Keratinocyte (primary cell): ENCODE data around the gene CBX3. TPM values are rescaled to one million over a fixed set of nuclear protein-coding genes. Genes with fewer than 3 reads are reported as not detected.

Experiments used
- DNase-seq: peaks from one replicate; pipeline ENCODE4 v3.0.0-alpha.2; 2011; ENCODE audit warnings: low read depth, missing footprints, low spot score
- FAIRE-seq: peaks from 2 replicates; lab custom pipeline; 2011; peaks lifted over from hg19 to GRCh38; lab: Jason Lieb, UNC
- H2AFZ ChIP-seq: 2 replicates; pipeline ENCODE4 v1.6.0; 2012; ENCODE audit warnings: low read length, control low read depth, inconsistent platforms; ENCODE audit not compliant: control insufficient read depth
- H3K27ac ChIP-seq: 2 replicates; pipeline ENCODE4 v1.5.1; 2011; ENCODE audit warnings: low read length; ENCODE audit not compliant: control insufficient read depth, insufficient read depth
- H3K27me3 ChIP-seq: 3 replicates; pipeline ENCODE4 v1.6.0; 2011; ENCODE audit warnings: low read length; ENCODE audit not compliant: control insufficient read depth, insufficient read depth; ENCODE audit errors: extremely low read depth
- H3K36me3 ChIP-seq, 2 experiments: 2 replicates in 1 of 2; 3 replicates in 1 of 2; pipeline ENCODE4 v1.5.1; 2011; ENCODE audit warnings: low read length in 2 of 2, mild to moderate bottlenecking in 1 of 2; ENCODE audit not compliant: control insufficient read depth in 2 of 2, insufficient read depth in 2 of 2; ENCODE audit errors: extremely low read depth in 1 of 2
- H3K4me1 ChIP-seq: 3 replicates; pipeline ENCODE4 v1.5.1; 2011; ENCODE audit warnings: low read length; ENCODE audit not compliant: control insufficient read depth, insufficient read depth; ENCODE audit errors: extremely low read depth
- H3K4me2 ChIP-seq: 3 replicates; pipeline ENCODE4 v1.6.0; 2011; ENCODE audit warnings: low read depth, low read length; ENCODE audit not compliant: control insufficient read depth, insufficient read depth; ENCODE audit errors: extremely low read depth
- H3K4me3 ChIP-seq, 3 experiments: fragments of 200-600 bp in 1 of 3; sonication (generic) in 1 of 3; 2 replicates in 2 of 3; 3 replicates in 1 of 3; pipeline ENCODE4 v1.5.1; 2011 to 2016; ENCODE audit warnings: low read length in 3 of 3, mild to moderate bottlenecking in 3 of 3, control low read depth in 2 of 3, inconsistent platforms in 1 of 3, low read depth in 1 of 3, mixed read lengths in 1 of 3, mixed run types in 1 of 3, moderate library complexity in 1 of 3; ENCODE audit not compliant: control insufficient read depth in 2 of 3, insufficient read depth in 2 of 3; ENCODE audit errors: extremely low read depth in 1 of 3
- H3K79me2 ChIP-seq: 2 replicates; pipeline ENCODE4 v1.6.0; 2012; ENCODE audit warnings: low read length; ENCODE audit not compliant: control insufficient read depth, insufficient read depth
- H3K9ac ChIP-seq: 3 replicates; pipeline ENCODE4 v1.6.0; 2011; ENCODE audit warnings: low read length; ENCODE audit not compliant: control insufficient read depth, insufficient read depth; ENCODE audit errors: extremely low read depth
- H3K9me1 ChIP-seq: 3 replicates; pipeline ENCODE4 v1.6.0; 2011; ENCODE audit warnings: low read length; ENCODE audit not compliant: control insufficient read depth, insufficient read depth; ENCODE audit errors: extremely low read depth
- H3K9me3 ChIP-seq: 2 replicates; pipeline ENCODE4 v1.5.1; 2012; ENCODE audit warnings: low read depth, low read length; ENCODE audit not compliant: control insufficient read depth
- H4K20me1 ChIP-seq: 3 replicates; pipeline ENCODE4 v1.6.0; 2011; ENCODE audit warnings: low read length; ENCODE audit not compliant: control insufficient read depth, insufficient read depth; ENCODE audit errors: extremely low read depth
- CTCF ChIP-seq, 3 experiments: IDR thresholded peaks in 1 of 3; conservative IDR thresholded peaks in 1 of 3; optimal IDR thresholded peaks in 1 of 3; 2 replicates in 2 of 3; 3 replicates in 1 of 3; pipeline versions ENCODE3 to v1.5.1; 2011; ENCODE audit warnings: low read length in 3 of 3, mild to moderate bottlenecking in 3 of 3, moderate library complexity in 2 of 3, control low read depth in 1 of 3, inconsistent platforms in 1 of 3; ENCODE audit not compliant: insufficient read depth in 2 of 3; ENCODE audit errors: extremely low read depth in 1 of 3
- EZH2 ChIP-seq: IDR thresholded peaks from one replicate; pipeline ENCODE4 v1.6.1; 2012; ENCODE audit warnings: inconsistent platforms, mild to moderate bottlenecking, low read length, moderate library complexity
- dilution Hi-C: fragments of 300-500 bp; cut with MboI; formaldehyde crosslinking; loops from one replicate; pipeline ENCODE4 v1.7.0; 2020; ENCODE audit warnings: low sequenced_read_pairs; ENCODE audit not compliant: extremely low pct_ligation_motif_present
- polyA plus RNA-seq, 5 experiments: library from polyadenylated mRNA; depleted of rRNA in 3 of 5; stranded (reverse) in 3 of 5; stranded (forward) in 1 of 5; unstranded in 1 of 5; fragments of >200 nt; gene quantifications; 1 replicate in 1 of 5; 2 replicates in 3 of 5; 3 replicates in 1 of 5; pipeline versions ENCODE4 v1.2.1 to v1.2.3, GENCODE V29; 2011 to 2012; ENCODE audit warnings: missing spikeins in 2 of 5, low read depth in 1 of 5, low replicate concordance in 1 of 5

Gene CBX3
- polyA plus RNA-seq, 1 donor (not counting 4 experiments of a cell fraction or from before 2014, with no cell fraction given): 161 TPM

GRCh38 chr7:26165950-26166683 is 35.4 kb upstream of the CBX3 start:
- Histone ChIP-seq H3K9ac (no peak overlapping the region), H3K27ac (no peak overlapping the region), H3K9me3 (no peaks in the 10 kb centered on the region), H3K4me2 (no peak overlapping the region), H4K20me1 (no peaks in the 10 kb centered on the region), H3K27me3 (no peaks in the 10 kb centered on the region), H3K4me1 (no peaks in the 10 kb centered on the region), H3K36me3 (no peaks in the 10 kb centered on the region), H3K79me2 (peaks cover 4% of the 10 kb centered on the region), H3K9me1 (no peaks in the 10 kb centered on the region), H2AFZ (no peak overlapping the region), H3K4me3 (no peak overlapping the region)
- DNase-seq: no peak
- TF ChIP-seq CTCF (optimal IDR thresholded peaks at IDR 0.05 in 1 of 3, IDR thresholded peaks at IDR 0.05 in 1 of 3, conservative IDR thresholded peaks at IDR 0.05 in 1 of 3; ENCODE audit: extremely low read depth in 1 of 3, insufficient read depth in 2 of 3, low read length in 3 of 3) (no peak), EZH2 (no peak)
- dilution Hi-C loops: no loop called here
- FAIRE-seq: no peak

GRCh38 chr7:26166684-26167266 is 34.8 kb upstream of the CBX3 start:
- Histone ChIP-seq H3K36me3 (no peaks in the 10 kb centered on the region), H2AFZ (no peak overlapping the region), H3K27me3 (no peaks in the 10 kb centered on the region), H4K20me1 (no peaks in the 10 kb centered on the region), H3K9me1 (no peaks in the 10 kb centered on the region), H3K4me2 (no peak overlapping the region), H3K79me2 (peaks cover 4% of the 10 kb centered on the region), H3K4me1 (no peaks in the 10 kb centered on the region), H3K9ac (no peak overlapping the region), H3K9me3 (no peaks in the 10 kb centered on the region), H3K4me3 (no peak overlapping the region), H3K27ac (no peak overlapping the region)
- FAIRE-seq (no peak), DNase-seq (no peak)
- dilution Hi-C loops: no loop called here
- TF ChIP-seq EZH2 (no peak), CTCF (optimal IDR thresholded peaks at IDR 0.05 in 1 of 3, IDR thresholded peaks at IDR 0.05 in 1 of 3, conservative IDR thresholded peaks at IDR 0.05 in 1 of 3; ENCODE audit: extremely low read depth in 1 of 3, insufficient read depth in 2 of 3, low read length in 3 of 3) (no peak)
